Coronary artery (tissue), 2 donors: ENCODE data around the gene COL11A2.

Experiments
- DNase-seq: peaks from one replicate; pipeline ENCODE4 v3.0.0-alpha.2; 2017; ENCODE audit warnings: low spot score
- H3K27ac ChIP-seq, 2 donors: fragments of 200-600 bp; sonication (generic); one replicate each; pipeline ENCODE4 v1.5.1; 2016 to 2019
- H3K4me3 ChIP-seq: fragments of 200-600 bp; sonication (generic); 2 replicates; pipeline ENCODE4 v1.5.1; 2016; ENCODE audit warnings: mild to moderate bottlenecking, moderate library complexity
- CTCF ChIP-seq: fragments of 200-600 bp; sonication (generic); IDR thresholded peaks from one replicate; pipeline ENCODE4 v1.5.1; 2019; ENCODE audit warnings: antibody characterized with exemption

The COL11A2 gene

DNA sequence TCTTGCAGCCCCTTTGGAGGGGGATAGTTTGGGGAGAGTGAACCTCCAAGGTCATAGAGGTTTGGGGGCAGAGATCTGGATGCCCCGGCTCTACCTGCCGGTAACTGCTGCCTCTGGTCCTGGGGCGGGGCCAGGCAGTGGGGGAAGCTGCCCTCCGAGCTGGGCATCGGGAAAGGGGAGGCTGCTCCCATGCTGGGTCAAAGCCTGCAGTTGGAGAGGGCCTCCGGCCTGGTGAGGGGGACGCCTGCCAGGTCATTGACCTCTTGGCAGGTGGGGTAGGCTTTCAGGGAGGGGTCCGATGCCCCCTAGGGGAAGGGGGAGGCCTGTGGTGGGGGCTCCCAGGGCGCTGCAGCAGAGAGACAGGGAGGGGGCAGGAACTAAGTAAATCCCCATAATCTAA, 7.1 kb downstream of the COL11A2 start:
- H3K4me3 ChIP-seq = no peak overlapping the region
- no peak for DNase-seq

GRCh38 chr6:33183071-33183683, 9.1 kb downstream of the COL11A2 start:
- TF ChIP-seq CTCF = no peak
- no peak overlapping the region for H3K27ac ChIP-seq
- DNase-seq = no peak
- H3K4me3 ChIP-seq = no peak overlapping the region

More for the DNA sequence above, 7.1 kb downstream of the COL11A2 start:
- H3K27ac ChIP-seq = no peak overlapping the region
- TF ChIP-seq CTCF = no peak

DNA sequence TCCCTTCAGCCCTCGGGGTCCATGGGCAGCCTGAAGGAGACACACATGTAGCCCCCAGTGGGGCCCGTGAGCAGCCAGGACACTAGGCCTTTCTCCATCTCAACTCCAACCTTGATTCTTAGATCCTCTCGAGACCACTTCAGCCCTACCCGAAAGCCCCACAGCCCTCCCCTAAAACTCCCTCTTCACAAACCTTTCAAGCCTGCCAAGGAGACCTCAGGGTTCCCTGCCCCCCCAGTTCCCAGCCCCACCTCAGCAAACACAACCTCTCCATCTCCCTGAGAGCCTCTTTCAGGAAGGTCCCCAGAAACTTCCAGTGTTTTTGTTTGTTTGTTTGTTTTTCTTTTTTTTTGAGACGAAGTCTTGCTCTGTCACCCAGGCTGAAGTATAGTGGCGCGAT, 11.1 kb downstream of the COL11A2 start:
- H3K4me3 ChIP-seq = no peak overlapping the region
- no peak for TF ChIP-seq CTCF
- no peak for DNase-seq
- no peak overlapping the region for H3K27ac ChIP-seq

GRCh38 chr6:33178755-33179475, 13.4 kb downstream of the COL11A2 start:
- Histone ChIP-seq H3K27ac (no peak overlapping the region), H3K4me3 (no peak overlapping the region)
- no peak for TF ChIP-seq CTCF
- DNase-seq = no peak

DNA sequence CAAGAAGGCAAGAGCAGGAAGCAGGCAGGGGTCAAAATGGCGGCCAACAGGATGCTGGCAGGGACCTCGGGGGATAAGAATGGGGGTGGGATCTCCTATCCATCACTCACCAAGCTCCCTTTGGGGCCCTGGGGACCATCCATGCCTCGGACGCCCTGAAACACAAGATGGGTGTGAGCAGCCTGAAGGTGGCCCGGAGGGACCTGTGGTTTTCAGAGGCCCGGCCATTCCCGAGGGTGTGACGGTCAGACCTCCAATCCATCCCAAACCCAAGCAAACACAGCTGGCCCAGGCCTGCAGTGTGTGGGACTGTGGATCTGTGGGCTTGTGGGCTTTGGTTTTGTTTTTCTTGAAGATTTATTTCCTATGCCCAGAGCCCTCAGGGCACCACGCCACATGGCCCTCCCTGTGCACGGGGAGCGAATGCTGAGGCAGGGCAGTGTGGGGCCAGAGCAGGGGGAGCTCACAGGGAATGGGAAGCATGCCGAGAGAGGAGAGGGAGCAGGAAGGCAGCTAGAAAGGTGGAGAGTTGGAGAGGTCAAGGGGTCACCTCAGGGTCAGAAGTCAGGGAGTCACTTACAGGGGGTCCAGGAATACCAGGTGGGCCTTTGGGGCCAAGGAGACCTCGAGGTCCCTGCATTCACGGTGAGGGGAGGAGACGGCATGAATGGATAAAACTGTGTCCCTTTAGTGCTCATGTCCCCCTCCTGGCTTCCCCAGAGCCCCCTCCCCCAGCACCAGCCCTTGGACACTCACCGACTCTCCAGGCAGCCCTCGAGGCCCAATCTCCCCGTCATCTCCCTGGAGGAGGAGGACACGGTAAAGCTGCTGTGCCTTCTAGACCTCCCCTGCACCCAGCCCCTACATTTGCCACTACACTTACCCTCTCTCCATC, 14.5 kb downstream of the COL11A2 start:
- Histone ChIP-seq H3K4me3 (no peak overlapping the region), H3K27ac (no peak overlapping the region)
- DNase-seq = no peak
- TF ChIP-seq CTCF = no peak

DNA sequence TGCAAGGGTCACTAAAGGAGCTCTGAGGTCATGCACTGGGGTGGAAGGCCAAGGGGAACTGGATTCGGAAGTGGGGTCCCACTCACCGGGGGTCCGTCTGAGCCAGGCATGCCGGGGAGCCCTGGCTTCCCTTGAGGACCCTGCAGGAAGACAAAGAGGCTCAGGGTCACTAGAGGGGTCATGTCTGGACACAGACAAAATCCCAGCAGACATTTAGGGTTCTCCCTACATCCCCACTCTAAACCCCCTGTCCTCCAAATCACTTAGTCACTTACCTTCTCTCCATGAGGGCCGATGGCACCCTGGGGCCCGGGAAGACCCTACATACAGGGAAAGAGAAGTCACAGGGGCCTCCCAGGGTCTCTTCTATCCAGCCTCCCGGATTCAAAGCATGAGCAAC, 15.4 kb downstream of the COL11A2 start:
- no peak for TF ChIP-seq CTCF
- DNase-seq = no peak
- Histone ChIP-seq H3K4me3 (no peak overlapping the region), H3K27ac (no peak overlapping the region)
